ENCODE data around the gene SGCE.

Gene SGCE

DNA sequence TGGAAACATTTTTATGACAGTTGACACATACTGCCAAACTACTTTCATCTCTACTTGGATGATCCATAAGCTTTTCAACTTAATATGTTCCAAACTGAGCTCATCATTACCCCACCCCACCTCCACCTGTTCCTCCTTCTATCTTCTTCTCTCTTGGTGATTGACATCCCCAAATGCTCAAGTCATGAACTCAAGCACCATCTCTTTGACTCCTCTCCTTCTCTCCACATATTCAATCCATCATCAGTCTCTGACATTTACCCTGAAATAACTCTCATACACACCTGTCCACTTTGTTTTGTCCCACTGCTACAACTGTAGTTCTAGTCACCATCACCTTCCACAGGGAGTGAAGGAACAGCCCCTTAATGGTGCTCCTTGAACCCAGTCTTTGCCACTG lies 43.3 kb downstream of the SGCE start:
- no peak overlapping the region for H2AFZ ChIP-seq (ENCODE audit: insufficient read depth, low read length, poor library complexity)
- H3K14ac ChIP-seq (ENCODE audit: low read length) = no peak overlapping the region
- no peak overlapping the region for H3K18ac ChIP-seq (ENCODE audit: low read length)
- H4K8ac ChIP-seq (ENCODE audit: low read depth, low read length) = no peak overlapping the region
- no peak overlapping the region for H3K4me3 ChIP-seq (ENCODE audit: low read depth, low read length)
- H2AK5ac ChIP-seq (ENCODE audit: low read length) = no peak overlapping the region
- no peak for DNase-seq
- H3K27me3 ChIP-seq (ENCODE audit: insufficient read depth, low read length) = no peaks in the 10 kb centered on the region
- H3K36me3 ChIP-seq (ENCODE audit: control insufficient read depth in 1 of 2, insufficient read depth in 2 of 2, low read length in 2 of 2) = no peaks in the 10 kb centered on the region
- no peak overlapping the region for H3K9ac ChIP-seq (ENCODE audit: low read length)
- no peaks in the 10 kb centered on the region for H3K79me2 ChIP-seq (ENCODE audit: control insufficient read depth, insufficient read depth, low read length, poor library complexity)
- no peak overlapping the region for H2BK5ac ChIP-seq (ENCODE audit: low read depth, low read length, poor library complexity)
- no peaks in the 10 kb centered on the region for H3K79me1 ChIP-seq (ENCODE audit: low read length)
- no peaks in the 10 kb centered on the region for H3K4me1 ChIP-seq (ENCODE audit: control insufficient read depth in 1 of 2, insufficient read depth in 2 of 2, low read length in 2 of 2)
- H3K4me2 ChIP-seq (ENCODE audit: low read length) = no peak overlapping the region
- no peak overlapping the region for H3K23ac ChIP-seq (ENCODE audit: low read length)
- H2BK12ac ChIP-seq (ENCODE audit: low read length) = no peak overlapping the region
- no peak overlapping the region for H4K12ac ChIP-seq (ENCODE audit: low read depth, low read length)
- H4K91ac ChIP-seq (ENCODE audit: low read depth, low read length) = no peak overlapping the region
- H3K27ac ChIP-seq (ENCODE audit: low read depth, low read length) = no peak overlapping the region
- H2BK120ac ChIP-seq (ENCODE audit: insufficient read depth, low read length, poor library complexity) = no peak overlapping the region
- H3K4ac ChIP-seq (ENCODE audit: low read depth, low read length) = no peak overlapping the region
- H3K9me3 ChIP-seq (ENCODE audit: insufficient read depth, low read depth, low read length) = no peaks in the 10 kb centered on the region

DNA sequence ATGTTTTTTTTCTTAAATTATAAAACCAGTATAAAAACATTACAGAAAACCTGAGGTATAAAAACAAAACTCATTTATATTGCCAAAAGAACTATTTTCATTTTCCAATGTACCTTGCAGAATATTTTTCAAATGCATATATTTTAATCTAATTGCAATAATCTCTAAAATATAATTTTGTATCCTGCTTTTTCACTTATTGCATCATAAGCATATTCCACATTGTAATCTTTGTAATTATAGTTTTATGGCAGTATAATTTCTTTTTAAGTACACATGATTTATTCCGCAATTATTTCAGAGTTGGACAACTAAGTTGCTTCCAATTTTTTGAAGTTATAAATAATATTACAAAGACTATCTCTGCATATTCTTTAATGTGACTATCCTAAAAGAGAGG lies 43.7 kb downstream of the SGCE start:
- H3K27me3 ChIP-seq (ENCODE audit: insufficient read depth, low read length) = no peaks in the 10 kb centered on the region
- no peak for DNase-seq
- H3K14ac ChIP-seq (ENCODE audit: low read length) = no peak overlapping the region
- H2AK5ac ChIP-seq (ENCODE audit: low read length) = no peak overlapping the region
- no peaks in the 10 kb centered on the region for H3K9me3 ChIP-seq (ENCODE audit: insufficient read depth, low read depth, low read length)
- H4K91ac ChIP-seq (ENCODE audit: low read depth, low read length) = no peak overlapping the region
- no peak overlapping the region for H3K18ac ChIP-seq (ENCODE audit: low read length)
- no peak overlapping the region for H3K9ac ChIP-seq (ENCODE audit: low read length)
- no peak overlapping the region for H3K4me3 ChIP-seq (ENCODE audit: low read depth, low read length)
- no peak overlapping the region for H2BK5ac ChIP-seq (ENCODE audit: low read depth, low read length, poor library complexity)
- no peak overlapping the region for H3K27ac ChIP-seq (ENCODE audit: low read depth, low read length)
- no peak overlapping the region for H3K4ac ChIP-seq (ENCODE audit: low read depth, low read length)
- H2BK12ac ChIP-seq (ENCODE audit: low read length) = no peak overlapping the region
- no peaks in the 10 kb centered on the region for H3K79me1 ChIP-seq (ENCODE audit: low read length)
- H3K23ac ChIP-seq (ENCODE audit: low read length) = no peak overlapping the region
- H3K4me1 ChIP-seq (ENCODE audit: control insufficient read depth in 1 of 2, insufficient read depth in 2 of 2, low read length in 2 of 2) = no peaks in the 10 kb centered on the region
- no peaks in the 10 kb centered on the region for H3K79me2 ChIP-seq (ENCODE audit: control insufficient read depth, insufficient read depth, low read length, poor library complexity)
- no peak overlapping the region for H4K8ac ChIP-seq (ENCODE audit: low read depth, low read length)
- H3K36me3 ChIP-seq (ENCODE audit: control insufficient read depth in 1 of 2, insufficient read depth in 2 of 2, low read length in 2 of 2) = no peaks in the 10 kb centered on the region
- H3K4me2 ChIP-seq (ENCODE audit: low read length) = no peak overlapping the region
- no peak overlapping the region for H2BK120ac ChIP-seq (ENCODE audit: insufficient read depth, low read length, poor library complexity)
- no CpG with 5 or more reads among the region's 1 CpG for WGBS (ENCODE audit: extremely low coverage, insufficient coverage, insufficient read length)
- H4K12ac ChIP-seq (ENCODE audit: low read depth, low read length) = no peak overlapping the region
- no peak overlapping the region for H2AFZ ChIP-seq (ENCODE audit: insufficient read depth, low read length, poor library complexity)

DNA sequence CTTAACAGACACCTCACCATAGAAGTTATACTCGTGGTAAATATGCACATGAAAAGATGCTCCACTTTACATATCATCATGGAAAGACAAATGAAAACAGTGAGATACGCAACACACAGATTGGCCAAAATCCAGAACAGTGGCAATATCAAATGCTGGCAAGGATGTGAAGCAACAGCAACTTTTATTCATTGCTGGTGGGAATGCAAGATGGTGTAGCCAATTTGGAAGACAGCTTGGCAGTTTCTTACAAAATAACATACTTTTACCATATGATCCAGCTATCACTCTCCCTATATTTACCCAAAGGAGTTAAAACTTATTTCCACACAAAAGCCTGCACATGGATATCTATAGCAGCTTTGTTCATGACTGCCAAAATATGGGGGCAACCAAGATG lies 46.4 kb downstream of the SGCE start:
- no CpG with 5 or more reads among the region's 2 CpGs for WGBS (ENCODE audit: extremely low coverage, insufficient coverage, insufficient read length)
- Histone ChIP-seq H3K36me3 (ENCODE audit: control insufficient read depth in 1 of 2, insufficient read depth in 2 of 2, low read length in 2 of 2) (no peaks in the 10 kb centered on the region), H3K9ac (ENCODE audit: low read length) (no peak overlapping the region), H3K9me3 (ENCODE audit: insufficient read depth, low read depth, low read length) (no peaks in the 10 kb centered on the region), H3K4me2 (ENCODE audit: low read length) (no peak overlapping the region), H3K79me1 (ENCODE audit: low read length) (no peaks in the 10 kb centered on the region), H3K23ac (ENCODE audit: low read length) (no peak overlapping the region), H2BK5ac (ENCODE audit: low read depth, low read length, poor library complexity) (no peak overlapping the region), H3K79me2 (ENCODE audit: control insufficient read depth, insufficient read depth, low read length, poor library complexity) (no peaks in the 10 kb centered on the region), H2BK120ac (ENCODE audit: insufficient read depth, low read length, poor library complexity) (no peak overlapping the region), H2BK12ac (ENCODE audit: low read length) (no peak overlapping the region), H3K27ac (ENCODE audit: low read depth, low read length) (no peak overlapping the region), H3K18ac (ENCODE audit: low read length) (no peak overlapping the region), H3K4me3 (ENCODE audit: low read depth, low read length) (no peak overlapping the region), H2AK5ac (ENCODE audit: low read length) (no peak overlapping the region), H4K12ac (ENCODE audit: low read depth, low read length) (no peak overlapping the region), H4K91ac (ENCODE audit: low read depth, low read length) (no peak overlapping the region), H3K4me1 (ENCODE audit: control insufficient read depth in 1 of 2, insufficient read depth in 2 of 2, low read length in 2 of 2) (no peaks in the 10 kb centered on the region), H3K4ac (ENCODE audit: low read depth, low read length) (no peak overlapping the region), H2AFZ (ENCODE audit: insufficient read depth, low read length, poor library complexity) (no peak overlapping the region), H4K8ac (ENCODE audit: low read depth, low read length) (no peak overlapping the region), H3K27me3 (ENCODE audit: insufficient read depth, low read length) (no peaks in the 10 kb centered on the region), H3K14ac (ENCODE audit: low read length) (no peak overlapping the region)
- no peak for DNase-seq

DNA sequence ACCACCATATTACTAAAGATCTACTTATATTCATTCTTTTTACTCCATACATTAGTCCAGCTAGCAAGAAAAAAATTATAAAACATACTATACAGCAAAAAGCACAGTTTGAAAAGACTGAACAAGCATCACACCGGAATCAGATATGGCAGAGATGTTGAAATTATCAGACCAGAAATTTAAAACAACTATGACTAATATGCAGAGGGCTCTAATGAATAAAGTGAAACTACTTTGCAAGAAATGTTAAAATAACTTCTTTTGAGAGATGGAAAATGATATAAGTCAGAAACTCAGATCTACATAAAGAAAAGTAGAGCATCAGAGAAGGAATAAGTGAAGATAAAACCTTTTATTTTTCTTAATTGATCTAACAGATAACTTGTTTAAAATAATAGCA lies 50.9 kb downstream of the SGCE start:
- no peak for DNase-seq
- H4K91ac ChIP-seq (ENCODE audit: low read depth, low read length) = no peak overlapping the region
- no peaks in the 10 kb centered on the region for H3K79me1 ChIP-seq (ENCODE audit: low read length)
- H3K79me2 ChIP-seq (ENCODE audit: control insufficient read depth, insufficient read depth, low read length, poor library complexity) = no peaks in the 10 kb centered on the region
- H3K23ac ChIP-seq (ENCODE audit: low read length) = no peak overlapping the region
- H3K27me3 ChIP-seq (ENCODE audit: insufficient read depth, low read length) = no peaks in the 10 kb centered on the region
- no peak overlapping the region for H3K9ac ChIP-seq (ENCODE audit: low read length)
- no peak overlapping the region for H3K14ac ChIP-seq (ENCODE audit: low read length)
- no CpG with 5 or more reads among the region's 1 CpG for WGBS (ENCODE audit: extremely low coverage, insufficient coverage, insufficient read length)
- H3K9me3 ChIP-seq (ENCODE audit: insufficient read depth, low read depth, low read length) = no peaks in the 10 kb centered on the region
- H2AK5ac ChIP-seq (ENCODE audit: low read length) = no peak overlapping the region
- H4K12ac ChIP-seq (ENCODE audit: low read depth, low read length) = no peak overlapping the region
- no peak overlapping the region for H4K8ac ChIP-seq (ENCODE audit: low read depth, low read length)
- no peak overlapping the region for H2BK5ac ChIP-seq (ENCODE audit: low read depth, low read length, poor library complexity)
- no peak overlapping the region for H3K18ac ChIP-seq (ENCODE audit: low read length)
- no peak overlapping the region for H2AFZ ChIP-seq (ENCODE audit: insufficient read depth, low read length, poor library complexity)
- H3K4me3 ChIP-seq (ENCODE audit: low read depth, low read length) = no peak overlapping the region
- no peaks in the 10 kb centered on the region for H3K4me1 ChIP-seq (ENCODE audit: control insufficient read depth in 1 of 2, insufficient read depth in 2 of 2, low read length in 2 of 2)
- H2BK120ac ChIP-seq (ENCODE audit: insufficient read depth, low read length, poor library complexity) = no peak overlapping the region
- H2BK12ac ChIP-seq (ENCODE audit: low read length) = no peak overlapping the region
- no peaks in the 10 kb centered on the region for H3K36me3 ChIP-seq (ENCODE audit: control insufficient read depth in 1 of 2, insufficient read depth in 2 of 2, low read length in 2 of 2)
- no peak overlapping the region for H3K4ac ChIP-seq (ENCODE audit: low read depth, low read length)
- H3K27ac ChIP-seq (ENCODE audit: low read depth, low read length) = no peak overlapping the region
- H3K4me2 ChIP-seq (ENCODE audit: low read length) = no peak overlapping the region

DNA sequence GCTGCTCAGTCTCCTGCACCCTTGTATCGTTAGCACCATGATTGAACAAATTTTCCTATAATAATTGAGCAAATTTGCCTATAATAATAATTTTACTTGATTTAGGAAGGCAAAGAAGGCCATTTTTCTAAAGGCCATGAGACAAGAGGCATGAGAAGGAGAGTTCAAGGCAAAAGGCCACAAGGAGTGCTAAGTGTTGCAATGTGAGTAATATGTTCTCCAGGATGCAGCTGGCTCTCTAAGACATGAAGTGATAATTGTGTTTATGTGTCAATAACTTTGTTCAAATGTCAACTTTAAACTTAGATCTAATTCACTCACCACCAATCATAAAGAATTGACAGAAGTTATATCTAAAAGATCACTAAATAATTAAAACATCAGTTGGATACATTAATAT lies 53.8 kb downstream of the SGCE start:
- Histone ChIP-seq H3K4ac (ENCODE audit: low read depth, low read length) (no peak overlapping the region), H2BK5ac (ENCODE audit: low read depth, low read length, poor library complexity) (no peak overlapping the region), H2AK5ac (ENCODE audit: low read length) (no peak overlapping the region), H4K91ac (ENCODE audit: low read depth, low read length) (no peak overlapping the region), H3K9me3 (ENCODE audit: insufficient read depth, low read depth, low read length) (no peaks in the 10 kb centered on the region), H3K9ac (ENCODE audit: low read length) (no peak overlapping the region), H3K14ac (ENCODE audit: low read length) (no peak overlapping the region), H2BK120ac (ENCODE audit: insufficient read depth, low read length, poor library complexity) (no peak overlapping the region), H2AFZ (ENCODE audit: insufficient read depth, low read length, poor library complexity) (no peak overlapping the region), H2BK12ac (ENCODE audit: low read length) (no peak overlapping the region), H4K8ac (ENCODE audit: low read depth, low read length) (no peak overlapping the region), H3K4me3 (ENCODE audit: low read depth, low read length) (no peak overlapping the region), H3K36me3 (ENCODE audit: control insufficient read depth in 1 of 2, insufficient read depth in 2 of 2, low read length in 2 of 2) (peaks cover 0 to 1% of the 10 kb centered on the region in 2 experiments), H3K4me1 (ENCODE audit: control insufficient read depth in 1 of 2, insufficient read depth in 2 of 2, low read length in 2 of 2) (no peaks in the 10 kb centered on the region), H4K12ac (ENCODE audit: low read depth, low read length) (no peak overlapping the region), H3K4me2 (ENCODE audit: low read length) (no peak overlapping the region), H3K27me3 (ENCODE audit: insufficient read depth, low read length) (no peaks in the 10 kb centered on the region), H3K79me1 (ENCODE audit: low read length) (no peaks in the 10 kb centered on the region), H3K79me2 (ENCODE audit: control insufficient read depth, insufficient read depth, low read length, poor library complexity) (no peaks in the 10 kb centered on the region), H3K18ac (ENCODE audit: low read length) (no peak overlapping the region), H3K27ac (ENCODE audit: low read depth, low read length) (no peak overlapping the region), H3K23ac (ENCODE audit: low read length) (no peak overlapping the region)
- no peak for DNase-seq
- no CpG with 5 or more reads among the region's 1 CpG for WGBS (ENCODE audit: extremely low coverage, insufficient coverage, insufficient read length)

Measured in trophoblast cell (in vitro differentiated cells and primary cell).